OCI-LY1 (cell line): Measurements from ENCODE around the gene ABCG2.

Experiments used
- H2AFZ ChIP-seq: fragments of 200-600 bp; sonication (generic), shearing (Covaris generic); 2 replicates; pipeline ENCODE4 v1.6.0; 2014; ENCODE audit warnings: antibody characterized with exemption, mild to moderate bottlenecking, low read length
- H3F3A ChIP-seq: fragments of 200-600 bp; sonication (generic), shearing (Covaris generic); 2 replicates; pipeline ENCODE4 v1.6.0; 2014; ENCODE audit warnings: mild to moderate bottlenecking, antibody characterized with exemption, low read length, moderate library complexity; ENCODE audit not compliant: insufficient read depth
- H3K27ac ChIP-seq: fragments of 200-600 bp; sonication (generic); 2 replicates; pipeline ENCODE4 v1.5.1; 2014; ENCODE audit warnings: low read length, mixed run types, mild to moderate bottlenecking, low read depth; ENCODE audit not compliant: poor library complexity, severe bottlenecking
- H3K27me3 ChIP-seq: fragments of 200-600 bp; sonication (generic); 2 replicates; pipeline ENCODE4 v1.6.0; 2014; ENCODE audit warnings: antibody characterized with exemption, mild to moderate bottlenecking, low read length, moderate library complexity; ENCODE audit not compliant: insufficient read depth
- H3K36me3 ChIP-seq: fragments of 200-600 bp; sonication (generic); 2 replicates; pipeline ENCODE4 v1.6.1; 2014; ENCODE audit warnings: mild to moderate bottlenecking, antibody characterized with exemption, low read length, moderate library complexity, mixed read lengths; ENCODE audit not compliant: insufficient read depth
- H3K4me1 ChIP-seq: fragments of 200-600 bp; sonication (generic); 2 replicates; pipeline ENCODE4 v1.5.1; 2014; ENCODE audit warnings: mild to moderate bottlenecking, low read length, moderate library complexity; ENCODE audit not compliant: insufficient read depth, severe bottlenecking
- H3K4me2 ChIP-seq: fragments of 200-600 bp; sonication (generic), shearing (Covaris generic); 2 replicates; pipeline ENCODE4 v1.6.1; 2014; ENCODE audit warnings: low read length
- H3K4me3 ChIP-seq: fragments of 200-600 bp; sonication (generic); 2 replicates; pipeline ENCODE4 v1.5.1; 2014; ENCODE audit warnings: low read length, low read depth, mild to moderate bottlenecking, mixed read lengths; ENCODE audit not compliant: poor library complexity, severe bottlenecking
- H3K79me2 ChIP-seq: fragments of 200-600 bp; shearing (Covaris generic); 2 replicates; pipeline ENCODE4 v1.6.1; 2016; ENCODE audit warnings: mixed run types, low read length, mixed read lengths; ENCODE audit not compliant: insufficient read depth
- H3K9ac ChIP-seq: fragments of 200-600 bp; sonication (generic), shearing (Covaris generic); 2 replicates; pipeline ENCODE4 v1.6.1; 2014; ENCODE audit warnings: mild to moderate bottlenecking, low read length, mixed read lengths
- H3K9me2 ChIP-seq: fragments of 200-600 bp; sonication (generic), shearing (Covaris generic); 2 replicates; pipeline ENCODE4 v1.6.1; 2014; ENCODE audit warnings: low read depth, mild to moderate bottlenecking, low read length, mixed read lengths
- H3K9me3 ChIP-seq: fragments of 200-600 bp; shearing (Covaris generic); 2 replicates; pipeline ENCODE4 v1.6.1; 2014; ENCODE audit warnings: low read length, mixed read lengths
- H4K20me1 ChIP-seq: fragments of 200-600 bp; sonication (generic), shearing (Covaris generic); 2 replicates; pipeline ENCODE4 v1.6.0; 2016; ENCODE audit warnings: mild to moderate bottlenecking, low read length; ENCODE audit not compliant: insufficient read depth
- EZH2 ChIP-seq: fragments of 200-600 bp; sonication (generic), shearing (Covaris generic); IDR thresholded peaks from 2 replicates; pipeline ENCODE4 v1.8.0; 2017; ENCODE audit warnings: borderline replicate concordance, mixed run types, mild to moderate bottlenecking, antibody characterized with exemption, low read length, moderate library complexity, mixed read lengths
- TF ChIP-seq, protein P1 (sequence below): fragments of 200-600 bp; sonication (generic), shearing (Covaris generic); IDR thresholded peaks from 2 replicates; pipeline ENCODE4 v1.5.1; 2017; ENCODE audit warnings: mild to moderate bottlenecking, antibody characterized with exemption, low read length, moderate library complexity, mixed read lengths

The ABCG2 gene

DNA sequence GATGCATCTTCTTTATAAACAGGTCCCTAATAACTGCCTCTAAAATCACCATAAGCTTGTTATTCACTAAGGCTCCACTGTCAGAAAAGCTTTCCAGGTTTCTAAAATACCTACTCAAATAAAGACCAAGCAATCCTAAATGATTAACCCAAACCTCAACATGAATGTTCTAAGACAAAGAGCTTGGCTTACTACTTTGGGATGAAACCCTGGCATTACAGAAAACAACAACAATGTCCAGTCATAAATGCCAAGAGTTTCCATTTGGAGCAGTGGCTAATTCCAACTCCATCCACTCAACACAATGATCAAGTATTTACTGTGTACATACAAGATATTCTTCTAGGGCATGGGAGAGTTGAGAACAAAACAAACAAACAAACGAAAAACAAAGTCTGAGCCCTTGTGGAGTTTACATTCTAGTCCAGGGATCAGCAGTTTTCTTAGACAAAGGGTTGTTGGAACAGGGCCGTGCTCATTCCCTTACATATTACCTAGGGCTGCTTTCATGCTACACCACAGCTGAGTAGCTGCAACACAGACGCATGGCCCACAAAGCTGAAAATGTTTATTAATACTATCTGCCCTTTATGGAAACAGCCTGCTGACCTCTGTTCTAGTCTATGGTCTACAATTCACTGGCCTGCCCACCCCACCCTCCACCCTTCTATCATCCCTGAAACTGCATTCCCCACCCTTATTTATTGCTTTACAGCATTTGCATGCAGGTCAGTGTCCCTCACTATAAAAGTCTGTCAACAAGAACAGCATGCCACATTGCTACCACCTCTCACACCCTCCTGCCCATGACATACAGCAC is 23.7 kb downstream of the ABCG2 start:
- TF ChIP-seq EZH2 = no peak
- TF ChIP-seq, protein P1, sequence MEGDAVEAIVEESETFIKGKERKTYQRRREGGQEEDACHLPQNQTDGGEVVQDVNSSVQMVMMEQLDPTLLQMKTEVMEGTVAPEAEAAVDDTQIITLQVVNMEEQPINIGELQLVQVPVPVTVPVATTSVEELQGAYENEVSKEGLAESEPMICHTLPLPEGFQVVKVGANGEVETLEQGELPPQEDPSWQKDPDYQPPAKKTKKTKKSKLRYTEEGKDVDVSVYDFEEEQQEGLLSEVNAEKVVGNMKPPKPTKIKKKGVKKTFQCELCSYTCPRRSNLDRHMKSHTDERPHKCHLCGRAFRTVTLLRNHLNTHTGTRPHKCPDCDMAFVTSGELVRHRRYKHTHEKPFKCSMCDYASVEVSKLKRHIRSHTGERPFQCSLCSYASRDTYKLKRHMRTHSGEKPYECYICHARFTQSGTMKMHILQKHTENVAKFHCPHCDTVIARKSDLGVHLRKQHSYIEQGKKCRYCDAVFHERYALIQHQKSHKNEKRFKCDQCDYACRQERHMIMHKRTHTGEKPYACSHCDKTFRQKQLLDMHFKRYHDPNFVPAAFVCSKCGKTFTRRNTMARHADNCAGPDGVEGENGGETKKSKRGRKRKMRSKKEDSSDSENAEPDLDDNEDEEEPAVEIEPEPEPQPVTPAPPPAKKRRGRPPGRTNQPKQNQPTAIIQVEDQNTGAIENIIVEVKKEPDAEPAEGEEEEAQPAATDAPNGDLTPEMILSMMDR = no peak
- H3K36me3 ChIP-seq = no peaks in the 10 kb centered on the region
- no peaks in the 10 kb centered on the region for H3F3A ChIP-seq
- no peaks in the 10 kb centered on the region for H4K20me1 ChIP-seq
- H3K27ac ChIP-seq = no peak overlapping the region
- H3K79me2 ChIP-seq = no peaks in the 10 kb centered on the region
- H3K9ac ChIP-seq = no peak overlapping the region
- H3K27me3 ChIP-seq = 0 out of 2 replicates have a peak, but pooled peaks cover 4% of the 10 kb centered on the region
- no peaks in the 10 kb centered on the region for H3K9me2 ChIP-seq
- no peaks in the 10 kb centered on the region for H3K4me1 ChIP-seq
- H3K4me2 ChIP-seq = no peak overlapping the region
- no peaks in the 10 kb centered on the region for H3K9me3 ChIP-seq
- H3K4me3 ChIP-seq = no peak overlapping the region
- H2AFZ ChIP-seq = no peak overlapping the region

GRCh38 chr4:88134111-88134510 is 24.3 kb downstream of the ABCG2 start:
- Histone ChIP-seq H3K79me2 (no peaks in the 10 kb centered on the region), H3K9me3 (no peaks in the 10 kb centered on the region), H3K9me2 (no peaks in the 10 kb centered on the region), H3K27ac (no peak overlapping the region), H3K27me3 (0 out of 2 replicates have a peak, but pooled peaks cover 4% of the 10 kb centered on the region), H3F3A (no peaks in the 10 kb centered on the region), H3K36me3 (no peaks in the 10 kb centered on the region), H4K20me1 (no peaks in the 10 kb centered on the region), H3K4me3 (no peak overlapping the region), H2AFZ (no peak overlapping the region), H3K4me1 (no peaks in the 10 kb centered on the region), H3K4me2 (no peak overlapping the region), H3K9ac (no peak overlapping the region)
- TF ChIP-seq, protein P1 = no peak
- TF ChIP-seq EZH2 = no peak

DNA sequence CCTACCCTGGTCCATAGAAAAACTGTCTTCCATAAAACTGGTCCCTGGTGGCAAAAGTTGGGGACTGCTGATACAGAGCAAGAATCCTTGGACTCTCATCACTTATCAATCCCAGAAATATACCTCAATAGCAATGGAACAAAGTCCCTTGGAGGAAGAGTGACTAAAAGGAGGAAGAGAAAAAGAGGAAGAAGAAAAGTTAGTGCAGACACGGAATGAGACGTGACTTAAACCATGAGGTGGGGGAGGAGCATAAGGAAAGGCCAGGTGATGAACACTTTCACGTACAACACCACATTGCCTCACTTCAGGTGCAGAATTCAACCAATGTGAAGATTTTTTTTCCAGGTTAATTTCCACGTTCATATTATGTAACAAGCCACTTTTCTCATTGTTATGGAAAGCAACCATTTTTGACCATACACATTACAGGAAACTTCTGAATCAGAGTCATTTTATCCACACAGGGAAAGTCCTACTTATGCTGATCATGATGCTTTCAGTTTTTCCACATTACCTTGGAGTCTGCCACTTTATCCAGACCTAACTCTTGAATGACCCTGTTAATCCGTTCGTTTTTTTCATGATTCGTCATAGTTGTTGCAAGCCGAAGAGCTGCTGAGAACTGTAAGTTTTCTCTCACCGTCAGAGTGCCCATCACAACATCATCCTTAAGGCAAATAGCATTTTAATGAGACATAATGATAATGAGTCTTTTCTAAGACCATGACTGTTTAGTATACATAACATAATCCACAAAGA is 27.7 kb downstream of the ABCG2 start:
- H3K27ac ChIP-seq = no peak overlapping the region
- no peaks in the 10 kb centered on the region for H3K27me3 ChIP-seq
- no peaks in the 10 kb centered on the region for H3F3A ChIP-seq
- H3K36me3 ChIP-seq = no peaks in the 10 kb centered on the region
- no peaks in the 10 kb centered on the region for H3K9me3 ChIP-seq
- H4K20me1 ChIP-seq = no peaks in the 10 kb centered on the region
- TF ChIP-seq, protein P1 = no peak
- no peak for TF ChIP-seq EZH2
- H2AFZ ChIP-seq = no peak overlapping the region
- H3K4me2 ChIP-seq = no peak overlapping the region
- H3K4me1 ChIP-seq = no peaks in the 10 kb centered on the region
- H3K9me2 ChIP-seq = no peaks in the 10 kb centered on the region
- H3K4me3 ChIP-seq = no peak overlapping the region
- no peak overlapping the region for H3K9ac ChIP-seq
- H3K79me2 ChIP-seq = no peaks in the 10 kb centered on the region
